OCI-LY3 (cell line): ENCODE data around the gene PHLDB2.

Experiments used
- H2AFZ ChIP-seq: fragments of 200-600, 300-600 bp; shearing (Covaris generic); 2 replicates; pipeline ENCODE4 v1.6.0; 2014; ENCODE audit warnings: antibody characterized with exemption, low read depth, low read length
- H3K27ac ChIP-seq: fragments of 200-600, 300-600 bp; sonication (generic); 2 replicates; pipeline ENCODE4 v1.5.1; 2014; ENCODE audit warnings: mild to moderate bottlenecking, low read length, moderate library complexity, mixed read lengths
- H3K27me3 ChIP-seq: fragments of 200-600, 300-600 bp; sonication (generic); 2 replicates; pipeline ENCODE4 v1.6.1; 2014; ENCODE audit warnings: low read depth, low read length, mixed read lengths
- H3K36me3 ChIP-seq: fragments of 200-600, 300-600 bp; sonication (generic); replicated peaks from 2 replicates; pipeline ENCODE3; 2014; ENCODE audit warnings: low read depth, low read length, mixed read lengths
- H3K4me1 ChIP-seq: fragments of 300-600, 200-600 bp; sonication (generic); 2 replicates; pipeline ENCODE4 v1.6.1; 2014; ENCODE audit warnings: low read length, mixed read lengths
- H3K4me2 ChIP-seq: fragments of 200-600, 300-600 bp; sonication (generic); 2 replicates; pipeline ENCODE4 v1.6.1; 2014; ENCODE audit warnings: low read length, mixed read lengths
- H3K4me3 ChIP-seq: fragments of 300-600, 200-600 bp; sonication (generic); 2 replicates; pipeline ENCODE4 v1.5.1; 2014; ENCODE audit warnings: antibody characterized with exemption, mild to moderate bottlenecking, low read length, moderate library complexity
- H3K79me2 ChIP-seq: fragments of 300-600, 200-600 bp; shearing (Covaris generic); 2 replicates; pipeline ENCODE4 v1.6.1; 2014; ENCODE audit warnings: mild to moderate bottlenecking, low read length, mixed read lengths
- H3K9ac ChIP-seq: fragments of 300-600, 200-600 bp; shearing (Covaris generic); 2 replicates; pipeline ENCODE4 v1.6.0; 2014; ENCODE audit warnings: mild to moderate bottlenecking, low read length, moderate library complexity
- H3K9me3 ChIP-seq: fragments of 200-600, 300-600 bp; shearing (Covaris generic); 2 replicates; pipeline ENCODE4 v1.6.1; 2014; ENCODE audit warnings: low read length, mixed read lengths; ENCODE audit not compliant: insufficient read depth
- H4K20me1 ChIP-seq: fragments of 200-600, 300-600 bp; sonication (generic); 2 replicates; pipeline ENCODE4 v1.6.1; 2016; ENCODE audit warnings: low read length, mixed read lengths; ENCODE audit not compliant: insufficient read depth
- CTCF ChIP-seq: fragments of 200-600, 300-600 bp; sonication (generic); IDR thresholded peaks from 2 replicates; pipeline ENCODE4 v1.5.1; 2014; ENCODE audit warnings: antibody characterized with exemption, low read length, low read depth
- EZH2phosphoT487 ChIP-seq: fragments of 200-600 bp; shearing (Covaris generic); IDR thresholded peaks from 2 replicates; pipeline ENCODE4 v1.6.1; 2018; ENCODE audit warnings: antibody characterized with exemption, mixed run types, low read depth

PHLDB2 gene

GRCh38 chr3:111980716-111981456 is 121.8 kb downstream of the PHLDB2 start:
- Histone ChIP-seq H3K79me2 (peaks cover 47% of the 10 kb centered on the region), H4K20me1 (no peaks in the 10 kb centered on the region; the same call in 1 of the 2 replicates), H3K27me3 (no peaks in the 10 kb centered on the region), H3K9ac (no peak overlapping the region), H3K4me3 (peak overlapping the region; percentile 89; the same call in 1 of the 2 replicates), H2AFZ (no peak overlapping the region), H3K27ac (no peak overlapping the region), H3K9me3 (no peaks in the 10 kb centered on the region), H3K4me2 (peak overlapping the region; percentile 80; the same call in 1 of the 2 replicates), H3K4me1 (peaks cover 14% of the 10 kb centered on the region), H3K36me3 (peaks cover 16% of the 10 kb centered on the region)
- TF ChIP-seq CTCF (no peak), EZH2phosphoT487 (no peak)

- H3K9ac ChIP-seq: no peak overlapping the region
- no peaks in the 10 kb centered on the region for H3K27me3 ChIP-seq
- H3K9me3 ChIP-seq: no peaks in the 10 kb centered on the region
- peaks cover 16% of the 10 kb centered on the region for H3K36me3 ChIP-seq
- H3K4me1 ChIP-seq: peaks cover 14% of the 10 kb centered on the region
- H3K4me2 ChIP-seq: no peak overlapping the region
- H3K79me2 ChIP-seq: peaks cover 47% of the 10 kb centered on the region
- no peak overlapping the region for H3K27ac ChIP-seq
- no peak for TF ChIP-seq CTCF
- TF ChIP-seq EZH2phosphoT487: no peak
- no peak overlapping the region for H2AFZ ChIP-seq
- H4K20me1 ChIP-seq: no peaks in the 10 kb centered on the region; the same call in 1 of the 2 replicates
- no peak overlapping the region for H3K4me3 ChIP-seq
These were observed 122.3 kb downstream of the PHLDB2 start for GRCh38 chr3:111981457-111981763.

GRCh38 chr3:111984636-111985298 is 125.7 kb downstream of the PHLDB2 start:
- Histone ChIP-seq H3K27me3 (no peaks in the 10 kb centered on the region), H2AFZ (no peak overlapping the region), H3K4me1 (peaks cover 12% of the 10 kb centered on the region), H3K79me2 (peaks cover 38% of the 10 kb centered on the region), H3K36me3 (peaks cover 36% of the 10 kb centered on the region), H3K27ac (no peak overlapping the region), H4K20me1 (no peaks in the 10 kb centered on the region; the same call in 1 of the 2 replicates), H3K9me3 (no peaks in the 10 kb centered on the region), H3K9ac (no peak overlapping the region), H3K4me3 (no peak overlapping the region), H3K4me2 (no peak overlapping the region)
- TF ChIP-seq EZH2phosphoT487 (no peak), CTCF (no peak)

- peaks cover 19% of the 10 kb centered on the region for H3K79me2 ChIP-seq
These were observed 127.7 kb downstream of the PHLDB2 start for GRCh38 chr3:111986800-111987199.

More at GRCh38 chr3:111986800-111987199, 127.7 kb downstream of the PHLDB2 start:
- H3K27me3 ChIP-seq: no peaks in the 10 kb centered on the region
- H3K4me2 ChIP-seq: no peak overlapping the region
- H2AFZ ChIP-seq: no peak overlapping the region
- H3K9me3 ChIP-seq: no peaks in the 10 kb centered on the region
- H3K36me3 ChIP-seq: peaks cover 40% of the 10 kb centered on the region
- TF ChIP-seq EZH2phosphoT487 (no peak), CTCF (no peak)
- H3K9ac ChIP-seq: no peak overlapping the region
- H3K27ac ChIP-seq: no peak overlapping the region
- H4K20me1 ChIP-seq: no peaks in the 10 kb centered on the region; the same call in 1 of the 2 replicates
- no peaks in the 10 kb centered on the region for H3K4me1 ChIP-seq
- no peak overlapping the region for H3K4me3 ChIP-seq
